HepG2 (cell line): ENCODE data around the gene ABT1. TPM values are rescaled to one million over a fixed set of nuclear protein-coding genes. Genes with fewer than 3 reads are reported as not detected.
A peak's percentile ranks its signal among the peaks of the same experiment; 100 is the strongest.

ENCODE experiments used
- ATRX ChIP-seq: sonication (generic); formaldehyde crosslinking; IDR thresholded peaks from 2 replicates; pipeline ENCODE4 v1.4.0; 2020; ENCODE audit warnings: missing genetic modification reagents, borderline replicate concordance
- HMGXB3 ChIP-seq: sonication (generic); formaldehyde crosslinking; IDR thresholded peaks from 2 replicates; pipeline ENCODE4 v1.4.0; 2020; ENCODE audit warnings: missing genetic modification reagents, borderline replicate concordance
- HOXA3 ChIP-seq: sonication (generic); formaldehyde crosslinking; IDR thresholded peaks from 2 replicates; pipeline ENCODE4 v1.5.0; 2020; ENCODE audit warnings: missing genetic modification reagents
- KMT2B ChIP-seq: IDR thresholded peaks from 2 replicates; pipeline ENCODE4 v1.6.1; 2016; ENCODE audit warnings: missing genetic modification reagents, missing compliant biosample characterization
- NFKBIZ ChIP-seq: IDR thresholded peaks from 2 replicates; pipeline ENCODE4 v1.6.1; 2018; ENCODE audit warnings: missing genetic modification reagents, missing compliant biosample characterization
- PBX3 ChIP-seq: sonication (generic); formaldehyde crosslinking; IDR thresholded peaks from 2 replicates; pipeline ENCODE4 v1.8.1; 2023; ENCODE audit warnings: missing genetic modification reagents, inconsistent platforms, borderline replicate concordance
- SOX6 ChIP-seq, 2 experiments: fragments of 450-650 bp in 1 of 2; sonication (generic) in 1 of 2; formaldehyde crosslinking in 1 of 2; IDR thresholded peaks; 2 replicates each; pipeline versions ENCODE4 v1.4.0 to v1.6.1; 2017 to 2020; ENCODE audit warnings: antibody characterized with exemption in 1 of 2, mild to moderate bottlenecking in 1 of 2, missing genetic modification reagents in 1 of 2
- TEF ChIP-seq: sonication (generic); formaldehyde crosslinking; IDR thresholded peaks from 2 replicates; pipeline ENCODE4 v1.5.0; 2020; ENCODE audit warnings: missing genetic modification reagents
- TOPORS ChIP-seq: sonication (generic); formaldehyde crosslinking; IDR thresholded peaks from 2 replicates; pipeline ENCODE4 v1.8.0; 2023; ENCODE audit warnings: mild to moderate bottlenecking, missing genetic modification reagents
- ZBTB34 ChIP-seq: sonication (generic); formaldehyde crosslinking; IDR thresholded peaks from 2 replicates; pipeline ENCODE4 v1.8.0; 2022; ENCODE audit warnings: mild to moderate bottlenecking, missing genetic modification reagents
- ZBTB4 ChIP-seq: sonication (generic); formaldehyde crosslinking; IDR thresholded peaks from 2 replicates; pipeline ENCODE4 v1.4.0; 2020; ENCODE audit warnings: missing genetic modification reagents, mild to moderate bottlenecking, borderline replicate concordance
- ZNF263 ChIP-seq: sonication (generic); formaldehyde crosslinking; IDR thresholded peaks from 2 replicates; pipeline ENCODE4 v1.4.0; 2020; ENCODE audit warnings: missing genetic modification reagents
- ZNF337 ChIP-seq: sonication (generic); formaldehyde crosslinking; IDR thresholded peaks from 2 replicates; pipeline ENCODE4 v1.5.1; 2020; ENCODE audit warnings: missing genetic modification reagents, low read depth, mild to moderate bottlenecking, borderline replicate concordance
- ZNF713 ChIP-seq: sonication (generic); formaldehyde crosslinking; IDR thresholded peaks from 2 replicates; pipeline ENCODE4 v1.4.0; 2020; ENCODE audit warnings: mild to moderate bottlenecking, missing genetic modification reagents
- ZNF720 ChIP-seq: sonication (generic); formaldehyde crosslinking; IDR thresholded peaks from 2 replicates; pipeline ENCODE4 v1.4.0; 2020; ENCODE audit warnings: missing genetic modification reagents
- polyA plus RNA-seq, 8 experiments: library from polyadenylated mRNA; depleted of rRNA in 3 of 8; stranded (reverse) in 7 of 8; unstranded in 1 of 8; fragments of >200 nt; fragmentation: Illumina TruSeq in 4 of 8; extraction: Trizol in 4 of 8; gene quantifications; 2 replicates each; pipeline versions ENCODE4 v1.2.1 to v1.2.3, GENCODE V29; 2011 to 2016; ENCODE audit warnings: low read depth in 4 of 8, missing spikeins in 1 of 8, mixed read lengths in 1 of 8; ENCODE audit not compliant: insufficient read depth in 1 of 8
- total RNA-seq, 5 experiments: library from RNA; depleted of rRNA; stranded (reverse); fragments of >200 nt; fragmentation: Illumina TruSeq; extraction: Trizol; gene quantifications; 2 replicates each; pipeline ENCODE4 v1.2.3, GENCODE V29; 2016; ENCODE audit warnings: low read depth in 1 of 5

ABT1 gene
- total and polyA plus RNA-seq, 2 of the 13 experiments (the other 11 are each of a cell fraction or from before 2014, with no cell fraction given): 38.4 TPM

- no peak for TF ChIP-seq PBX3 (CRISPR knock-in tag)
- no peak for TF ChIP-seq ZNF263 (CRISPR knock-in tag)
- no peak for TF ChIP-seq TEF (CRISPR knock-in tag)
- TF ChIP-seq NFKBIZ: no peak
- no peak for TF ChIP-seq ZNF720
- no peak for TF ChIP-seq ZBTB34 (CRISPR knock-in tag)
- TF ChIP-seq ZNF713 (CRISPR knock-in tag): no peak
- TF ChIP-seq KMT2B (CRISPR knock-in tag): 0 out of 2 replicates have a peak, but pooled peaks have one; percentile 29
- TF ChIP-seq ZBTB4 (CRISPR knock-in tag): no peak
- TF ChIP-seq TOPORS (CRISPR knock-in tag): no peak
- no peak for TF ChIP-seq ATRX (CRISPR knock-in tag)
- TF ChIP-seq HMGXB3 (CRISPR knock-in tag): no peak
- no peak for TF ChIP-seq SOX6 (IDR thresholded peaks at IDR 0.05)
- TF ChIP-seq SOX6 (CRISPR knock-in tag; IDR thresholded peaks at IDR 0.05): no peak
- TF ChIP-seq HOXA3 (CRISPR knock-in tag): peak; percentile 54
- no peak for TF ChIP-seq ZNF337 (CRISPR knock-in tag)
Observed at GRCh38 chr6:26576929-26577719, 19.6 kb upstream of the ABT1 start (continued).
